22Rv1 (cell line): Measurements from ENCODE around the gene RAB35.

ENCODE experiments used
- H3K27ac ChIP-seq: fragments of 450-650 bp; 2 replicates; pipeline ENCODE4 v1.5.1; 2017
- ZFX ChIP-seq: fragments of 450-650 bp; IDR thresholded peaks from 2 replicates; pipeline ENCODE4 v1.6.1; 2017; ENCODE audit warnings: antibody characterized with exemption, borderline replicate concordance
- TF ChIP-seq, protein P1 (sequence below): fragments of 450-650 bp; IDR thresholded peaks from 2 replicates; pipeline ENCODE4 v1.5.1; 2017; ENCODE audit warnings: mild to moderate bottlenecking

RAB35 gene

DNA sequence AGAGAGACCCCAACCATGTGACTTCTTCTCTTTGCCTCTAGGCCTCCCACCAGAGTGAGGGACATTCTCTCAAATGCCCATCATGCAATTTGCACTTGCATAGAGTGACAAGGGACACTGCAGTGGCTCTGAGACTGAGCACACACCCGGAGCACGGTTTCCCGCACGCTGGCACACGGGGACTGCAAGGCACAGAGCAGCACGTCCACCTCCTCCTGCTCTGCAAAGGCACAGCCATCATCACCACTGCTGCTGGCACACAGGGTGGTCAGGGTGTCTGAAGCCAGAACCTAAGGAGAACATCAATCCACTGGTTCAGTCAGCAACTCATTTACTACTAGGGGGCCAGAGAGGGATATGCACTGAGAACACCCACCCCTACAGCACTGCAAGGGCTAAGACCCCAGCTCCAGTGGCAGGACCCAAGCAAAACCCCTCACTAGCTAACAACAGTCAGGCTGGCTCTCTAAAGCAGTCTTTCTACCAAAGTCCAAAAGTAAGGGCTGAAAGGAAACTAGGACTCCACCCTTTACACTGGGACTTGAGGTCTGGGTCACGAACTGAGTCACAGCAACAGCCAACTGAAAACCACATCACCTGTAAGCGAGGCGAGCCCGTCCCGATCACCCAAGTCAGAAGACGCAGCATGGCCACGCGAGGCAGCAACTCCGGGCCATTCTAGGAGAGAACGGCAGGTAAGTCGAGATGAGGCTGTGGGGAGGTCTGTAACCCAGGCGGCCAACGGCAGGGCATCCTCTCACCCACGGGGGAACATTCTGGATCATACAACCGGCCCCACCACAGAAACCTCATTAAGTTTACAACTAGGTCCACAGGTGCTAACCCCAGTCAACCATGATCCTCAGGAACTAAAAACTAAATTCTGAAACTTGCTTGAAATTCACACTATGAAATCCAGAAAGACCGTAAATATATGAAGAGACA, 40.0 kb upstream of the RAB35 start:
- TF ChIP-seq ZFX: no peak
- TF ChIP-seq, protein P1, sequence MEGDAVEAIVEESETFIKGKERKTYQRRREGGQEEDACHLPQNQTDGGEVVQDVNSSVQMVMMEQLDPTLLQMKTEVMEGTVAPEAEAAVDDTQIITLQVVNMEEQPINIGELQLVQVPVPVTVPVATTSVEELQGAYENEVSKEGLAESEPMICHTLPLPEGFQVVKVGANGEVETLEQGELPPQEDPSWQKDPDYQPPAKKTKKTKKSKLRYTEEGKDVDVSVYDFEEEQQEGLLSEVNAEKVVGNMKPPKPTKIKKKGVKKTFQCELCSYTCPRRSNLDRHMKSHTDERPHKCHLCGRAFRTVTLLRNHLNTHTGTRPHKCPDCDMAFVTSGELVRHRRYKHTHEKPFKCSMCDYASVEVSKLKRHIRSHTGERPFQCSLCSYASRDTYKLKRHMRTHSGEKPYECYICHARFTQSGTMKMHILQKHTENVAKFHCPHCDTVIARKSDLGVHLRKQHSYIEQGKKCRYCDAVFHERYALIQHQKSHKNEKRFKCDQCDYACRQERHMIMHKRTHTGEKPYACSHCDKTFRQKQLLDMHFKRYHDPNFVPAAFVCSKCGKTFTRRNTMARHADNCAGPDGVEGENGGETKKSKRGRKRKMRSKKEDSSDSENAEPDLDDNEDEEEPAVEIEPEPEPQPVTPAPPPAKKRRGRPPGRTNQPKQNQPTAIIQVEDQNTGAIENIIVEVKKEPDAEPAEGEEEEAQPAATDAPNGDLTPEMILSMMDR: no peak
- no peak overlapping the region for H3K27ac ChIP-seq

DNA sequence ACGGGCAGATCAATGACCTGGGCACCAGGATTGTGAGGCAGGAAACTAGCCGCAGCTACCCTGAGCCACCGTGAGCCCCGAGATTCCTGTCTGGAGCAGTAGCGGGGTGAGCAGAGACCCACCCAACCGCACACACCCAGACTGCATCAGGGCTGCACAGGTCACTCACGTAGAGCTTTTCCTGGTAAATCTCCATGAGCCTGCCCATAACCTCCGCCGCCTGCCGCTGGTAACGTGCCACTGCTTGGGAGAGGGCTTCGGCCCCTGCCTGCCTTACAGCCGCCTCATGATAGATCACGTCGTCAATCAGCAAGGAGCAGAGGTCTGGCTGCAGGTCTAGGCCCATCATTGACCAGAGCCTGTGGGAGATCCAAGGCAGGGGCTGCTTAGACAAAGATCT, 38.5 kb upstream of the RAB35 start:
- TF ChIP-seq ZFX: no peak
- H3K27ac ChIP-seq: no peak overlapping the region

DNA sequence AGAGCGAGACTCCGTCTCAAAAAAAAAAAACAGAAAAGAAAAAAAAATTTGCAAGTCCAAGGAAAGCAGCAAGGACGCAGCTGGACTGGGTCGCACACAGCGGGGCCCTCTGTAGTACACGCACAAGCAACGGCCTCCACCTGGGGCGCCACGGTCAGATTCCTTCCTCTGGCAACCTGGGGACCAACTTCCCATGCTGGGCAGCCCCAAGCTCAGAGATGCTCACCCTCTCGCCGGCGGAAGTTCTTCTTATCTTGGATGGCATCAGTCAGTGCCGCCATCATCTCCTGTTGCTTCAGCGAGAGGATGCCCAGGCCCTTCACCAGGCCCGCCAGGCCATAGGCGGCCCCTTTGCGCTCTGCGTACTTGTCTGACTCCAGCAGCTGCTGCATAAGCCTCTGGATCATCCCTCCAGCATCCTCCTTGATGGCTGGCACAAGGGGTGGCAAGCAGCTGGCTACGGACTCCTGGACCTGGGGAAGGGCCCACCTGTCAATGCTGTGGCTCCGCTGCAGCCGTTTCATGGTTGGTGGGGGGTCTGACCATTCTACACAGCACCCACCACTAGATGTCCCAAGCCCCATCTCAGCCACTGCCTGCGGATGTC, 34.5 kb upstream of the RAB35 start:
- TF ChIP-seq, protein P1: no peak
- TF ChIP-seq ZFX: no peak

DNA sequence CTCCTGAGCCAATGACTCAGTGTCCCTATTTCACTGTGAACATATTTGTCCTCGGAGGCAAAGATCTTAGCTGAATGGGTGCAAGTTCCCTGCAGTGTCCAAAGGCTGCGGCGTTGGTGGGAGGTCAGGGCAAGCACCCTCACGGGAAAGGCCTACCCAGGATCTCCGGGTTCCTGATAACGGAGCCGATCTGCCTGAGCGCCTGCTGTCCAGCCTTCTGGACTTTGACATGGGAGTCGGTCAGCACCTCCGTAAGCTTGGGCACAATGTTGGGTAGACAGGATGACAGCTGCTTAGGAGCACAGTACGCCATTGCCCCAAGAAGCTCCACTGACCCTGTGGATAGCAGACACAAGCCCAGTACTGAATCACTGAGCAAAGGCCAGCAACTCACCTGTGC, 31.5 kb upstream of the RAB35 start:
- no peak for TF ChIP-seq ZFX
- TF ChIP-seq, protein P1: no peak
- no peak overlapping the region for H3K27ac ChIP-seq

More for the DNA sequence above, 34.5 kb upstream of the RAB35 start:
- H3K27ac ChIP-seq: no peak overlapping the region

DNA sequence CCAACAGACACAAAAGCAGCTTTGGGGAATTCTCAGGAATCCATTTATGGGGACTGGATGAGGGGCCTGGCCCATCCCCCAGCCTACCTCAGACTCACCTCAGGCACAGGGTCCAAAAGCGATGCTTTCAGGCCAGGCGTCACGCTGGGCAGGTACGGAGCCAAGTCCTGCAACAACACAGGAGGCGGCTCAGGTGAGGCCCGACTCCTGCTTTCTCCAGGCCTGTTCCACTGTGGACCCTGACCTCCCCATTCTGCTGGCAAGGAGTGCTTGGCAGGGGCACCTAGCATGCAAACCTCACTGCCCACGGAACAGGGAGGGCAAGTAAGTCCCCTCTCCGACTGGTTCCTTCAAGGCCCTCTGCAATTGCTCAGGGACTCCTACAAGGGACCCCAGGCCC, 28.6 kb upstream of the RAB35 start:
- H3K27ac ChIP-seq: 0 out of 2 replicates have a peak overlapping the region, but pooled peaks have one; percentile 88
- TF ChIP-seq, protein P1: no peak
- no peak for TF ChIP-seq ZFX

DNA sequence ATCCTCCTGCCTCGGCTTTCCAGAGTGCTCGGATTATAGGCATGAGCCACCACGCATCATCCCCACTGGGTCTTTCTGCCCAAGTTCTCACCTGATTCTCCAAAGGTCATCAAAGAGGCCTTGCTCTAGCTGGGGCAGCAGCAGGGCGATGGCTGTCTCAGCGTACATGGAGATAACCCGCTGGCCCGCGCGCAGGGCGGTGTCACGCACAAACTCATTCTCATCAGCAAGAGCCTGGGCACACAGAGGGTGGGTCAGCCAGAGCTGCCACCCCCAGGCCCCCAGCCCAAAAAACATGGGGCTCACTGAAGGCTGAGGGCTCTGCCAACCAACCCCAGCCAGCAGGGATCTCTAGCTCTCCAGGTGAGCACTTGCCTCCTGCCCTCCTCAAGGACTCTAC, 27.7 kb upstream of the RAB35 start:
- TF ChIP-seq, protein P1: no peak
- no peak for TF ChIP-seq ZFX

DNA sequence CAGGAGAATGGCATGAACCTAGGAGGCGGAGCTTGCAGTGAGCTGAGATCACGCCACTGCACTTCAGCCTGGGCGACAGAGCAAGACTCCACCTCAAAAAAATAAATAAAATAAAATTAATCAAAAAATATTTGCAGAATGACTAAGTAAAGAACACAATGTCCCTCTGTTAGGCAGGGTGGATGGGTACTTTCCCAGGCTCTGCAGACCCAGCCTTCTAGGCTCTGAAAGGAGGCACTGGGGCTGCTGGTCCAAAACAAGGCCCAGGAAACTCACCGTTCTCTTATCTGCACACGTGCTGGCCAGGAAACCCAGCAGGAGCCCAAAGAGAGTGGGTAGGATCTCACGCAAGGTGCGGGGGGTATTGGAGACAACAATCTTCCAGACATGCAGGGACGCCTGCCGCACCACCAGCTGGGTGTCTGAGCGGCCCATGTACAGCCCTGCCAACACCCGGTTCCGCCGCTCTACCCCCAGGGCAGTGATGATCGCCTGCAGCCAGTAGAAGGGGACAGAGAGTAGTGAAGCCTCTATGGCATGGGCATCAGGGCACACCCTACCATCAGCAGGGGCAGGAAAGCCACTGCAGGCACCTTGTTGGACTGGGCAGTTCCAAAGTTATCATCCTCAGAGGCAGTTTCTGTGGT, 25.8 kb upstream of the RAB35 start:
- H3K27ac ChIP-seq: peak overlapping the region; percentile 88
- TF ChIP-seq, protein P1: peak; percentile 45
- TF ChIP-seq ZFX: no peak

More for the DNA sequence above, 27.7 kb upstream of the RAB35 start:
- peak overlapping the region; percentile 88 for H3K27ac ChIP-seq
